Measurements from ENCODE around the gene NELFB.

Gene NELFB

DNA sequence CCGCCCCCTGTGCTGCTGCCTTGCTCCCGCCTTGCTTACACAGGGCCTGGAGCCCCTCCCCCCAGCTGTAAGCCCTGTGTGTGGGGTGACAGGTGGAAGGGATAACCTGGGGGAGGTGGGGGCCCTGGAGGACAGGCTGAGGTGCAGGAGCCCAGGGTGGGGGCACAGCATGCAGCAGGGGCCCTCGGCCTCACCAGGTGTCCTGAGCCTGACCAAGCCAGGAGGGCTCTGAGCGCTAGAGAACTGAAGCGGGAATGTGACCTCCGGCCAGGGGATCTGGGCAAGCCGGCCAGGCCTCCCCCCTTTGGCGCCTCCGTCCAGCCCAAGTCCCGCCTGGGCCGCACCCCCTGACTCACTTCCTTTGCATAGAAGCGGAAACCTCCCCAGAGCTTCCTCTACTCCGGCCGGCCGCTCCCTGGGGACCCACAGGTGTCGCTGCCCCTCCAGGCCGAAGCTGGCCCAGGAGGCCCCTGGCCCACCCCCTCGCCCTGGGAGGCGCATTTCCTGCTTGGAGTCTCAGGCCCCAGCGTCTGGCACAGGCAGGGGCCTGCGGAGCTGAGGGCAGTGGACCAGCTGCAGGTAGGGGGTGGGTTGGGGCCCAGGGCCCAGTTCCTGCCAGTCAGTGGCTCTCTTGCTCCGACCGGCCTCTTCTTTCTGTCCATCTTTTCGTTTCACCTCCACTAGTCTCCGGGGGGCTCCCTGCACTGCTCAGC, 22.4 kb downstream of the NELFB start, which contains the start of gene TOR4A:
TOR4A (plus strand) TSS at position 398 of the 713 bp plus-strand sequence. CDS start 964 bp downstream, outside the sequence.
- peak in 3 of 10 donors; percentile 36 to 90 (median 47) for DNase-seq
- intact Hi-C loops (cut with DNase I) = no loop called here

DNA sequence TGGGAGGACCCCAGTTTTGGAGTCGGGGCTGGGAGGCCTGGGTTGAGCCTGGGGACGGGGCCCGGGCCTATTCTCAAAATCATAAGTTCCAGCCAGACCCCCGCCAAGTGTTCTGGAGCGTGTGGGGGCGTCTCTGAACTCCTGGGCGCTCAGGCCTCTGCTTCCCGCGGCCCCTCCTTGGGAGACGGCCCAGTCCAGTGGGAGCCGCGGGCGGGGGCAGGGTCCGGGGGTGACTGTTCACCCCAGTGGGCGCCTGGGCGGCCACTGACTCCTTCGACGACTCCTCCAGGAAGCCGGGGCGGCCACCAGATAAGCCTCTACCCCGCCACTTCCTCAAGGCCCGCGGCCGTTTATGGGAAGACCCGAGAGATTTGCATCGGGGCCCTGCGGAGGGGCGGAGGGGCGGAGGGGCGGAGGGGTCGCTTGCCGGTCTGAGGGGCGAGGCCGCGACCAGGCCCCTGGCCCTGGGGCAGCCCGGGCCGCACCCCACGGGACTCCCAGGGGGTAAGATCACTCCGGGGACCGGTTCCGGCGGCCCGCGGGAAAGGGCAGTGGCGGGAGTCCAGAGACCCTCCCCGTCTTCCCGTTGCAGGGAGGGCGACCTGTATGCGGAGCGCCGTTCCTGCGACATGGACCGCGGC, 23.1 kb downstream of the NELFB start:
- intact Hi-C loops (cut with DNase I) = no loop called here
- peak in 1 of 10 donors; percentile 69 for DNase-seq

DNA sequence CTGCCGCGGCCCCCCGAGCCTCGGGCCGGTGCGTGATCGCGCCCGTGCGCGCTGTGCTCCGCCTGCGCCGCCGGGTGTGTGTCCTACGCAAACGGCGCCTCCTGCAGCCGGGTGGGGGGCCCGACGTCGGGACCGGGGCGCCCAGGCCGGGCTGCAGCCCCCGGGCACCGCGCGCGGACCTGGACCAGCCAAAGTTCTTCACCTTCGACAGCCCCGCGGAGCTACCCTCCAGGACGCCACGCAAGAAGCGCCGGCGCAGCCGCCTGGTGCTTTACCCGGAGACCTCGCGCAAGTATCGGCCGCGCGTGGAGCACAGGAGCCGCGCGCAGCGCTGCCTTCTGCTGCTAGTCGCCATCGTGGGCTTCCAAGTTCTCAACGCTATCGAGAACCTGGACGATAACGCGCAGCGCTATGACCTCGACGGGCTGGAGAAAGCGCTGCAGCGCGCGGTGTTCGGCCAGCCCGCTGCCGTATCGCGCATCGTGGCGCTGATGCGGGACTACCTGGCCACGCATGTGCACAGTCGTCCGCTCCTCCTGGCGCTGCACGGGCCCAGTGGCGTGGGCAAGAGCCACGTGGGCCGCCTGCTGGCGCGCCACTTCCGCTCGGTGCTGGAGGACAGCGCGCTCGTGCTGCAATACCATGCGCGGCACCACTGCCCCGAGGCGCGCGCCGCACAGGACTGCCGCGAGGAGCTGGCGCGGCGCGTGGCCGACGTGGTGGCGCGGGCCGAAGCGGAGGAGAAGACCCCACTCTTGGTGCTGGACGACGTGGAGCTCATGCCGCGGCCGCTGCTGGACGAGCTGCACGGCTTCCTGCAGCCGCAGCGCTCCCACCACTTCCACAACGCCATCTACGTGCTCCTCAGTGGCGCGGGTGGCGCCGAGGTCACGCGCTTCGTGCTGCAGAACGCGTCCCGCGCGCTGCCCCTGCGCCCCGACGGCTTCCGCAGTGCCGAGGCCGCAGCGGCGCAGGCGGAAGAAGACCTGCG, 23.9 kb downstream of the NELFB start:
- intact Hi-C loops (cut with DNase I) = no loop called here

DNA sequence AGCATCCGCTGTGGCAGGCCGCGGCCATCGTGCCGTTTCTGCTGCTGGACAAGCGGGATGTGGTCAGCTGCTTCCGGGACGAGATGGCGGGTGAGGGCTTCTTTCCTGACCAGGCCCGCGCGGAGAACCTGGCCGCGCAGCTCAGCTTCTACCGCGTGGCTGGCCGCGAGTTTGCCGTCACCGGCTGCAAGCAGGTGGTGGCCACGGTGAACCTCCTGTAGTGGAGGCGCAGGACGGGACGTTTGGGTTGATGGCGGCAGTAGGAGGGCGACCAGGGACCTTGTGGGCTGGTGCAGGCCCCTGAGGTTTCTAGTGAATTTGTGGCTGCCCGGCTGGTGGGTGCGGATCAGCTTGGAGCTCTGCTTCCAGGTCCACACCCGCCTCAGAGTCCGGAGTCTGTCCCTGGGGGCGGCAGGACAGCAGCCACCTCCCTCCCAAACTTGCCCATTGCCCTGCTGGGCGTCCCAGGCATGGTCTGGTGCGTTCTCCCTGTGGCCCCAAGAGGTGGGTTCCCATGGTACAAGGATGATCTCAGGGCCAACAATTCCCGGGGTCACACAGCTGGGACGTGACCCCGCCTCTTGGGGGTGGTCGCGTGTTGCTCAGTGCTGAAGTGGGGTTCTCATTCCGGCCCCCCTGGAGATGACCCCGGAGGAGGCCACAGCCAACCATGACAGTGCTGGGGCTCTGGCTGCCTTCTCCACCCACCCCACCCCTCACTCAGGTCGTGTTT, 24.8 kb downstream of the NELFB start:
- DNase-seq = peak in 1 of 10 donors; percentile 80

More for the DNA sequence above, 23.9 kb downstream of the NELFB start:
- peak in 1 of 10 donors; percentile 81 for DNase-seq

DNA sequence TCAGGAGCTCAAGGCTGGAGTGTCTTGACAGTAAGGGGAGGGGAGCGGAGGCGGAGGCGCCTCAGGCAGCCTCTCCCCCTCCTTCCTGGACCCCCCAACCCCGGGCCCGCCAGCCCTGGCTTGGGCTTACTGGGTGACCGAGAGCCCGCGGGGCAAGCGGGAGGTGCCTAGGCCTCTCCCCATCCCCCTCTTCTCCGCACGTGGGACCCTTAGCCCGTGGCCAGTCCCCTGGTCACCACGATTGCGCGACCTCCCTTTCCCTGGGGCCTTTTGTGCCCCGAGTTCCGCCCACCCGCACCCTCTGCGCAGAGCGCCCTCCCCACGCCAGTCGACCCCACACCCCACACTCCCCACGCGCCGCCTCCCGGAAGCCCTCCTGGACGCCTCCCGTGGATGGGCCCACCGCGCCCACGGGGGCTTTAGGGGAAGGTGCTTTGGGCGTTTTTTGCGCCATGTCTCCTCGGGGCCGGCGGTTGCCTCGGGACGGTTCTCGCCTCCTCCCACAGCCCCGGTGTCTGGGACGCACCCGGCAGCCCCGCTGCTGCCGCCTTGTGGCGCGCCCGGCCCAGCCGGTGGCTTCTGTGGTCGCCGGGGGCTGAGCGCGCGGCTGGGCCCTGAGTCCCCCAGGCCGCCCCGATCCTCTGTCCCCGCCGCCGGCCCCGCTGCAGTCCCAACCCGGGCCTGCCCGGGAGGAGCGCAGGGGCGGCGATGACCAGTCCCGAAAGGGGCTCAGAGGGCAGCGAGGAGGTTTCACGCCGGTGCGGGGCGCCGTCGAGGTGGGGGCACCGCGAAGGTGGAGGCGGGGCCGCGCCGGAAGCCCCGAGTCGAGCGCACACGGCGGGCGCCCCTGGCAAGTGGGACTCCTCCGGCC, 25.6 kb downstream of the NELFB start:
- peak in 1 of 10 donors; percentile 72 for DNase-seq

More for the DNA sequence above, 24.8 kb downstream of the NELFB start:
- intact Hi-C loops (cut with DNase I) = no loop called here

DNA sequence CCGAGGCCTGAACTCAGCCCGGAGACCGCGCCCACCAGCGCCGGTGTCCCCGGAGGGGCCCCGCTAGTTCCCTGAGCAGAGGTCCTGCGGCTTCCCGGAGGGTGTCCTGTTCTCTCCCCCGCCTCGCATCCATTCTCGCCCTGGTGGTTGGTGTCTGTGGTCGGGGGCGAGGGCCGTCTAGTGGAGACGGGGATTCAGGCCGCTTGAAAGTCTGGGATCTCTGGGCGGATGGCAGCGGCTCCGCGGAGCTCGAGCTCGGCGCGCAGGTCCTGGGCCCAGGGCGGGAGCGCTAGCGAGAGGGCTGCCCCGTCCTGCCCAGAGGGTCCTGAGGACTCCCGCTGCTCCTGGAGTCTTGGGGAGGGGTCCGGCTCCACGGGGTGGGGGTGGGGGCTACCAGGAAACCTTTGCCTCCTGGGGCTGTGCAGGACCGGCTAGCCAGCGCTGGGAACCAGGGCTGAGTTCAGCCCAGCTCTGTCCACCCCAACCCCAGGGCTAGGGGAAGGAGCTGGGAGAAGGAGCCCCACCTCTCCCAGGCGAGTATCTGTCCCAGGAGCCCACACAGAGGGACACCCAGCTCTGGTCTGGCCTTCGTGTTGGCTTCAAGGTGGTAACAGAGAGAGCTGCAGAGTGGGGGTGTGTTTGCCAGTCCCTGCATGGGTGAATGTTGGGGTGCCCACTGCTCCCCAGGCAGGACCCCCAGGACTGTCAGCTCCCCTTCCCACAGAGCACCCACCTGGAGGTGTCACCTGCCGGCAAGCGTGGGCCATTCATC, 26.4 kb downstream of the NELFB start:
- peak in 1 of 10 donors; percentile 76 for DNase-seq
- intact Hi-C loops (cut with DNase I) = no loop called here

More for the DNA sequence above, 25.6 kb downstream of the NELFB start:
- intact Hi-C loops (cut with DNase I) = no loop called here

DNA sequence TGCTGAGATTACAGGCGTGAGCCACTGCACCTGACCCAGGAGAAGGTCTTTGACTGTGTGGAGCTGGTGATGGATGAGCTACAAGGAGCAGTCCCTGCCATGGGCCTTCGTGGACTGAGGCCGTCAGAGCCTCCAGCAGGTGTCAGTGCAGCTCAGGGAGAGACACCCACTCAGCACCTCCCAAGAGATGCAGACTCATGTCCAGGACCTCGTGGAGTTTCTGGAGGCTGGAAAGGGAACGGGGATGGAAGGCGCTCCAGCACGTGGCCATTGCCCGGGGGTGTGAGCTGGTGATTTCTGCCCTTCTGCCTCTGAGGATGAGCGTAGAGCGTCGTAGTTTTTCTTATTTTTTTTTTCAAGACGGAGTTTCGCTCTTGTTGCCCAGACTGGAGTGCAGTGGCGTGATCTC, 31.9 kb downstream of the NELFB start:
- intact Hi-C loops (cut with DNase I) = no loop called here
- DNase-seq = peak in 1 of 10 donors; percentile 84

DNA sequence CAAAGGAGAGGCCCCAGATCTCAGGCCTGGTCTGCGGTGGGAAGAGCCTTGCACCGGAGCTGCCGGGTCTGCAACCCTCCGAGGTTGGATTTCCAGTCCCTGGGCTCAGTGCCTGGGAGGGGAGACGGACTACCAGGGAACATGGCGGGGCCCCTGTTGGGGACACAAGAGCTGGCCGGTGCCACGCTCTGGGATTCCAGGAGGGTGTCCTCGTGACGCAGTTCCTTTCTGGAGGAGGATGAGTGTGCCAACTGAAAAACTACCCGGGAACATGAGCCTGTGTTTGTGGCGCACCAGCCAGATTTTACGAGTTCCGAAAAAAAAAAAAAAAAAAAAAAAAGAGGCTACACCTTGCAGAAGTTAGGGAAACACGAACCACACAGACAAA, 38.0 kb downstream of the NELFB start:
- intact Hi-C loops (cut with DNase I) = loop anchor here (10.0 kb wide), 1 partner anchor 232 kb away; no protein-coding TSS in a partner anchor
- no peak for DNase-seq

DNA sequence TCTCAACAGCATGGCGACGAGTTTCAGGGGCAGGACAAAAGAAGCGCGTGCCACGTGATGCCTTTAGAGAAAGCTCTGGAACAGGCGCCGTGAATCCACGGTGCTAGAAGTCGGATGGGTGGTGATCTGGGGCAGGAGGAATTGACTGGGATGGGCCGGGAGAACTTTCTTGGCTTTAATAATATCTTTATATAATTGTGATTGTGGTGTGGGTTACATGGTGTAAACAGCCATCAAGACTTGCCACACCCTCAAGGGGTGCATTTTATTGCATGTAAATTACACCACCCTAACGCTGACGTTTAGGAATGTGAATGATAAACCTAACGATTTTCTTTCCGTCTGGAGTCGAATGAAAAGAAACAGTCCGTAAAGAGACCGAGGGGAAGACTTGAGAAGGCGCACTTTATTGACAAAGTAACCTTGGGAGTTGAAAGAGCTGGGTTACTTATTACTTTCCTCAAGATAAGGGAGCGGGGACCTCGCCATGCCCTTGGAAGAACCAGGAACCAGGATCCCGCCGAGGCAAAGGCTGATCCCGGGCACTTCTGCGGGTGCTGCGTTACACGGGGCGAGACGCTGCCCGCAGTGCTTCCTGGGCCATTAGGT, 38.5 kb downstream of the NELFB start:
- no peak for DNase-seq
- intact Hi-C loops (cut with DNase I) = loop anchor here (2.0 to 10.0 kb wide), 2 partner anchors 113 to 231 kb away; no protein-coding TSS in a partner anchor

DNA sequence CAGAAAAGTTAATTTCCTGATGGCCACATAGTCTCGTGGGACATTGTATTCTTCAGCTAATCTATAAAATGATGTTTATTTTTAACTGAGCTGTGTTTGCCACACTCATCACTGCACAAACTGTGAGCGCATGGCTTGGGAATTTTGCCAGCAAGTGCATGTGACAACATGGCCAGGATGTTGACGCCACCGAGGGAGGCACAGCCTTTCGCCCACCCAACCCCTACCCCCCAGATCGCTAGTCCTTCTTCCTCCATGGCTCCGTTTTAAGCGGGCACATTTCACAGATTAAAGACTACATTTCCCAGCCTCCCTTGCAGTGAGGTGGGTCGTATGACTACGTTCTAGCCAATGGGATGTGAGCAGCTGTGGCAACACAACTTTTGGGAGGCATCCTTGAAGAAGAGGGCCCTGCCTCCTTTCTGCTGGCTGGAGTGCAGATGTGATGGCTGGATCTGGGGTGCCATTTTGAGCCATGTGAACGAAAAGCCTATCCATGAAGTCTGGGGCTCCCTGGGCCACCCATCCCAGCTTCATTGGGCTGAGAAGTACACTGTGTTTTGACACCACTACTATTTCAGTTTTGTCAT, 39.1 kb downstream of the NELFB start:
- DNase-seq = no peak
- intact Hi-C loops (cut with DNase I) = loop anchor here (2.0 to 10.0 kb wide), 2 partner anchors 113 to 231 kb away; no protein-coding TSS in a partner anchor

DNA sequence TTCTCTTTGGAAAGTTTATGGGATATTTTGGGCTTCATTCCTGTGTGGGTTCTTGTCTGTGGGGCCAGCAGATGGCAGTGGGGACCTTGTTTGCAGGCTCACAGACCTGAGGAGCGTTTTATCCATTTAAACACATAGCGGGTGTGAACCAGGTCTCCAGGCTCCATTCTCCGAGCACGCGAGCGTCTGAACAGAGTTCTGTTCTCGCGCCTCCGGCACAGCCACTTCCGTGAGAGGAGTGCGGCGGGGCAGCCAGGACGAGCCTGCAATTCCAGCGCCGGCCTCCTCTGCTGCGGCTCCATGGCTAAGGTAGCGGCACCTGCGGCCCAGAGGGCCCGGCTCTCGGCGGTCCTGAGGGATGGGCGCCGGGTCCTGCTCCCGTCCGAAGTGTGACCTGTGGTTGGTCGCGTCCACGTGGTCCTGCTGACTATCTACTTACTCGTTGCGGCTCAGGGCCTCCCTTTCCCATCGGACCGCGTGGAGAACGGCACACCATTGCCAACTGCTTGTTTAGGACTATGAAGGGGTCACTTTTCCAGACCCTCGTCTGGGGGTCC, 39.6 kb downstream of the NELFB start:
- DNase-seq = no peak
- intact Hi-C loops (cut with DNase I) = loop anchor here (2.0 to 10.0 kb wide), 2 partner anchors 112 to 230 kb away; no protein-coding TSS in a partner anchor

DNA sequence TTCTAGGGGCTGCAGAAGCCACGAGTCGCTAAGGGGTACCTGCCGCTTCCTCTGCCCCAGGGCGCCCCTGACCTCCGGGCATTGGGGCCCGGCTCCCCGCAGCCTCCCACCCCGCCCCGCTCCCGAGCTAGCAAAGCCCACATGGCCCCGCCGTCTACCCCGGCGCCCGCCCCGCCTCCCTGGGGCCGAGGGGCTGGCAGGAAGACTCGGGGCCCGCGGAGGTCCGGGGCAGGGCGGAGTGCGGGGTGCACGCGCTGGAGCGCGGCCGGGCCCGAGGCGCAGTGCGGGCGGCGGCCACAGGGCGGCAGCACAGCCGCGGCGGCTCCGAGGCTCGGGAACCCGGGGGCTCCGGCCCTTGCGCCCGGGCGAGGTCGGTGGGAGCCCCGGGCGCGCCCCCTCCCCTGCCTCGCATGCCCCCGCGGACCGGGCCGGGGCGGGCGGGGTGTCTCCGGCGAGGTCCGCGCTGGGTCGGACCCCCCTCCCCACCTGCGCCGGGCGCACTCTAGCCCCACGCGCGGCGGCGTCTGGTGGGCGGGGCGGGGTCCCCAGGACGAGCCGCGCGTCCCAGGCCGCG, 40.2 kb downstream of the NELFB start:
- intact Hi-C loops (cut with DNase I) = loop anchor here (2.0 to 10.0 kb wide), 2 partner anchors 111 to 229 kb away; no protein-coding TSS in a partner anchor
- peak in 1 of 10 donors; percentile 5 for DNase-seq

DNA sequence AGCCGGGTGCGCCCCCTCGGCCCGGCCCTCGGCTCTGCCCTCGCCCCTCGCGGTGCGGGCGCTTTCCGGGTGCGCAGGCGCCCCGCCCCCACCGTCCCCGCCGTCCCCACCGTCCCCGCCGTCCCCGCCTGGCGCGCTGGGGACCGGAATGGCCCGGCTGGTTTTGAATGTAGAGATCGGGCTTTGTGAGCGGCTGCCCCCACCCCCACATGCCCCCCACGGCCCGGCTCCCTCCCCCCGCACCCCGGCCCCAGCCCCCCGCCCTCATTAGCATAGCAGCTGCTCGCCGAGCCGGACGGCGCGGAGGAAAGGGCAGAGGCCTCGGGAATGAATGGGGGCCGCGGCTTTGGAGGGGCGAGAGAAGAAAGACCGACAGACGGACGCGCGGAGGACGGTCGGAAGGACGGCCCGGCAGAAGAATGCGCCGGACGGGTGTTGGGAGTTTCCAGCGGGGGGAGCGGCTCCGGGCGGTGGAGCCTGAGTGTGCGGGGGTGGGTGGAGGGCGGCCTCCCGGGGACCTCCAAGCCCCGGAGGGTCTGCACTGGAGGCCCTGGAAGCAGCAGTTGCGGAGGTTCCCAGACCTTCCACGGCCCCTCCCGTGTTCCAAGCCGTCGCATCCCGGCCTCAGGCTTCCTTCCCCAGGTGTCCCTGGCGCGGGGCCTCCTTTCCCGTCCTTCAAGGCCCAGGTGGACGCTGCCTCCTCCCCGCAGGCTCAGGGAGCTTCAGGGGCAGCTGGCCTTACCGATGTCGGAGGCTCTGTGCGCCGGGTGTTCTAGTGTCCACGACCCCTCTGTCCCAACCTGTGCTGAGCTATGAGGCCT, 40.9 kb downstream of the NELFB start:
- intact Hi-C loops (cut with DNase I) = loop anchor here (2.0 to 10.0 kb wide), 2 partner anchors 111 to 229 kb away; no protein-coding TSS in a partner anchor
- peak in 1 of 10 donors; percentile 2 for DNase-seq

DNA sequence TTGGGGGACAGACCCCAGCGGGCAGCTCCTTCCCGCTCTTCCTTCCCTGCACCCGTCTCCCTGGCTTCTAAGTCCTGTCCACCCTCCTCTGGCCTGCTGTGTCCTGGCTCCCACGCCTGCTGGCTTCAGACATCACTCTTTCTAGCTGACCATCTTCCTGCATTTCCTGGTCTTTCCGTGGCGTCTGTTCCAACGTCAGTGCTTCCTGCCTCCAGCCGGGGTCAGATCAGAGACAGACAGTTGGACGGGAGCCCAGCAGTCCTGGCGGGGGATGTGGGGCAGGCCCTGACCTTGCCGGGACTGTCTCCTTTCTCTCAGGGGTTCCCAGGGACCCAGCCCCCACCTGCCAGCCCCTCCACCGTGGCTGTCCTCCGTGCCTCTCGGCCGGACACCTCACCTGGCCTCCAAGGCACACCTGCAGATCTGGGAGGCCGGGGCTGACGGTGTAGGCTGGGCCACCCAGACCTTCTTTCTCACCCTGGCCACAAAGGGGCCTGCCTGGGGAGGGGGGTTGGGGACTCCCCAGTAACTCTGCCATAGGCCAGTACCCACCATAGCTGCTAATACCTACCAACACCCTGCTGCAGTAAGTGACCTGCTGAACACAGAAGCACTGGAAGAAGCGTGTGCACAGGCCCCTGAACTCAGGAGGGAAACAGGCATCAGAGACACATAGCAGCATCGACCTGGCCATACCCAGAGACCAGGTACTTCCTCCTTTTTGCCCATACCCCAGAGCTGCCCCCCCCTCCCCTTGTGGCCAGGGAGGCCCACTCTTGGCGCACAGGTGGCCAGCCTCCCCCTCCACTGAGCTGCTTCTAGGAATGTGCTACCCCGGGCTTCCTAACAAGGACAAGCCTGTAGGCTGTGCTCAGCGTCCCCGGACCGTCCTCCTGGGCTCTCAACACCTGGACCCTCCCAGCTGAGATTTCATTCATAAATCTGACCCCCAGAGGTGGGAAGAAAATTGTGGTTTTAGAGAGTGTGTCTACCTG, 41.8 kb downstream of the NELFB start:
- no peak for DNase-seq
- intact Hi-C loops (cut with DNase I) = loop anchor here (10.0 kb wide), 1 partner anchor 228 kb away; no protein-coding TSS in a partner anchor
